Gastrocnemius medialis (tissue), 4 donors: ENCODE data around the gene KRTAP1-1. TPM values are rescaled to one million over a fixed set of nuclear protein-coding genes. Genes with fewer than 3 reads are reported as not detected.

Experiments
- ATAC-seq, 2 donors: fragments of 150-250 bp; one replicate each; pipeline ENCODE4 v1.9.1; 2016
- DNase-seq, 2 donors: peaks; one replicate each; pipeline ENCODE4 v3.0.0-alpha.2; 2019
- H3K27ac ChIP-seq, 4 donors: fragments of 200-600 bp; sonication (generic); 1 replicate in 1 of 4; 2 replicates in 3 of 4; pipeline ENCODE4 v1.5.1; 2016 to 2018; ENCODE audit warnings: mild to moderate bottlenecking in 2 of 4, moderate library complexity in 1 of 4
- H3K27me3 ChIP-seq, 3 donors: fragments of 200-600 bp; sonication (generic) in 2 of 3; 1 replicate in 1 of 3; 2 replicates in 2 of 3; pipeline versions ENCODE4 v1.5.1 to v1.6.0; 2016 to 2019; ENCODE audit warnings: mild to moderate bottlenecking in 1 of 3, moderate library complexity in 1 of 3
- H3K36me3 ChIP-seq, 2 donors: fragments of 200-600 bp; sonication (generic) in 1 of 2; one replicate each; pipeline ENCODE4 v1.5.1; 2017 to 2018
- H3K4me1 ChIP-seq, 2 donors: fragments of 200-600 bp; sonication (generic) in 1 of 2; one replicate each; pipeline ENCODE4 v1.5.1; 2016 to 2017; ENCODE audit warnings: mild to moderate bottlenecking in 2 of 2
- H3K4me3 ChIP-seq, 4 donors: fragments of 200-600 bp; sonication (generic) in 3 of 4; 1 replicate in 1 of 4; 2 replicates in 3 of 4; pipeline ENCODE4 v1.5.1; 2016 to 2019; ENCODE audit warnings: mild to moderate bottlenecking in 2 of 4
- H3K9me3 ChIP-seq, 3 donors: fragments of 200-600 bp; sonication (generic) in 2 of 3; 1 replicate in 1 of 3; 2 replicates in 2 of 3; pipeline ENCODE4 v1.5.1; 2016 to 2019
- POLR2A ChIP-seq, 2 donors: fragments of 450-650 bp; IDR thresholded peaks; one replicate each; pipeline ENCODE4 v1.6.1; 2017; ENCODE audit warnings: antibody characterized with exemption in 2 of 2, mild to moderate bottlenecking in 2 of 2, moderate library complexity in 2 of 2
- in situ Hi-C, 4 donors: fragments of 200-750 bp; cut with MboI; loops; one replicate each; pipeline versions ENCODE4 v1.15.0 to v1.8.0; 2017; ENCODE audit warnings: low sequenced_read_pairs in 4 of 4
- intact Hi-C: fragments of 100-400 bp; cut with DNase I; formaldehyde crosslinking; loops from one replicate; pipeline ENCODE4 v1.15.1; 2023; ENCODE audit warnings: low total_unique reads
- total RNA-seq, 4 donors: library from RNA; depleted of rRNA; stranded (reverse); fragments of >200 nt; gene quantifications; one replicate each; pipeline versions ENCODE4 v1.1.0 to v1.2.3, GENCODE V29; 2016
- TF ChIP-seq, protein P1 (sequence below), 5 experiments: fragments of 450-650 bp in 3 of 5; fragments of 200-600 bp in 2 of 5; sonication (generic) in 2 of 5; IDR thresholded peaks in 4 of 5; conservative IDR thresholded peaks in 1 of 5; 1 replicate in 4 of 5; 2 replicates in 1 of 5; pipeline ENCODE4 v1.5.1; 2016 to 2019; ENCODE audit warnings: antibody characterized with exemption in 5 of 5, mild to moderate bottlenecking in 3 of 5, moderate library complexity in 3 of 5

Gene KRTAP1-1
- total RNA-seq, 4 donors from 2014 or later = not detected

- no peak for ATAC-seq
- H3K9me3 ChIP-seq = no peaks in the 10 kb centered on the region
- peaks cover 7 to 8% of the 10 kb centered on the region in 2 donors for H3K4me1 ChIP-seq
- H3K4me3 ChIP-seq = no peak overlapping the region
- intact Hi-C loops = no loop called here
- DNase-seq = no peak
- H3K27ac ChIP-seq = no peak overlapping the region
- TF ChIP-seq, protein P1, sequence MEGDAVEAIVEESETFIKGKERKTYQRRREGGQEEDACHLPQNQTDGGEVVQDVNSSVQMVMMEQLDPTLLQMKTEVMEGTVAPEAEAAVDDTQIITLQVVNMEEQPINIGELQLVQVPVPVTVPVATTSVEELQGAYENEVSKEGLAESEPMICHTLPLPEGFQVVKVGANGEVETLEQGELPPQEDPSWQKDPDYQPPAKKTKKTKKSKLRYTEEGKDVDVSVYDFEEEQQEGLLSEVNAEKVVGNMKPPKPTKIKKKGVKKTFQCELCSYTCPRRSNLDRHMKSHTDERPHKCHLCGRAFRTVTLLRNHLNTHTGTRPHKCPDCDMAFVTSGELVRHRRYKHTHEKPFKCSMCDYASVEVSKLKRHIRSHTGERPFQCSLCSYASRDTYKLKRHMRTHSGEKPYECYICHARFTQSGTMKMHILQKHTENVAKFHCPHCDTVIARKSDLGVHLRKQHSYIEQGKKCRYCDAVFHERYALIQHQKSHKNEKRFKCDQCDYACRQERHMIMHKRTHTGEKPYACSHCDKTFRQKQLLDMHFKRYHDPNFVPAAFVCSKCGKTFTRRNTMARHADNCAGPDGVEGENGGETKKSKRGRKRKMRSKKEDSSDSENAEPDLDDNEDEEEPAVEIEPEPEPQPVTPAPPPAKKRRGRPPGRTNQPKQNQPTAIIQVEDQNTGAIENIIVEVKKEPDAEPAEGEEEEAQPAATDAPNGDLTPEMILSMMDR (IDR thresholded peaks at IDR 0.05 in 4 of 5, conservative IDR thresholded peaks at IDR 0.05 in 1 of 5) = no peak
- TF ChIP-seq POLR2A (IDR thresholded peaks at IDR 0.05) = no peak
- no peaks in the 10 kb centered on the region for H3K36me3 ChIP-seq
- in situ Hi-C loops = no loop called here
- H3K27me3 ChIP-seq = no peaks in the 10 kb centered on the region
Measured at GRCh38 chr17:41015454-41015853, 25.8 kb downstream of the KRTAP1-1 start.

DNA sequence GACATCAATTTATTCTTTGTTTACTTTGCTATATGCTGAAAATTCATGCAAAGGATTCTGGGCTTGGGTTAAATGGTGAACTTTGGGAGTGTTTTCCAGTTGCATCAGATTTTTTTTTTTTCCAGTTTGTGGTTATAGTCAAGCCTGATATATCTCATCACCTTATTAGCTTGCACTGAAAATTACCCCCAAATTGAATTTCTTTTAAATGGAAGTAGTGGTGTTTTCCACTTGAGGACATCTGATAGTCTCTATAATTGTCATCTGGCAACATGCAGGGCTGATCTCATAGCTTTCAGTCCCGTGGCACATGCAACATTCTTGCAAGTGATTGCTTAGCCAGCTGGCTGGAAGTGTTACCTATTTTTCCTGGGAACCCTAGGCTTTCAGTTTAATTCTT lies 27.6 kb downstream of the KRTAP1-1 start:
- peak in 1 of 2 donors; percentile 73 for ATAC-seq

GRCh38 chr17:41013181-41013580 lies 28.1 kb downstream of the KRTAP1-1 start:
- Histone ChIP-seq H3K27ac (no peak overlapping the region), H3K27me3 (no peaks in the 10 kb centered on the region), H3K4me1 (peaks cover 7 to 8% of the 10 kb centered on the region in 2 donors), H3K36me3 (no peaks in the 10 kb centered on the region), H3K4me3 (no peak overlapping the region), H3K9me3 (no peaks in the 10 kb centered on the region)
- TF ChIP-seq, protein P1 (IDR thresholded peaks at IDR 0.05 in 4 of 5, conservative IDR thresholded peaks at IDR 0.05 in 1 of 5) = no peak
- TF ChIP-seq POLR2A (IDR thresholded peaks at IDR 0.05) = no peak
- in situ Hi-C loops (no loop called here), intact Hi-C loops (no loop called here)
- ATAC-seq (no peak), DNase-seq (no peak)

More for the DNA sequence above, 27.6 kb downstream of the KRTAP1-1 start:
- no peak overlapping the region for H3K4me3 ChIP-seq
- no peaks in the 10 kb centered on the region for H3K27me3 ChIP-seq
- no peaks in the 10 kb centered on the region for H3K9me3 ChIP-seq
- H3K4me1 ChIP-seq = peaks cover 7 to 8% of the 10 kb centered on the region in 2 donors
- intact Hi-C loops = no loop called here
- no peaks in the 10 kb centered on the region for H3K36me3 ChIP-seq
- no peak for DNase-seq
- TF ChIP-seq, protein P1 (IDR thresholded peaks at IDR 0.05 in 4 of 5, conservative IDR thresholded peaks at IDR 0.05 in 1 of 5) = no peak
- TF ChIP-seq POLR2A (IDR thresholded peaks at IDR 0.05) = no peak
- no peak overlapping the region for H3K27ac ChIP-seq
- in situ Hi-C loops = no loop called here

DNA sequence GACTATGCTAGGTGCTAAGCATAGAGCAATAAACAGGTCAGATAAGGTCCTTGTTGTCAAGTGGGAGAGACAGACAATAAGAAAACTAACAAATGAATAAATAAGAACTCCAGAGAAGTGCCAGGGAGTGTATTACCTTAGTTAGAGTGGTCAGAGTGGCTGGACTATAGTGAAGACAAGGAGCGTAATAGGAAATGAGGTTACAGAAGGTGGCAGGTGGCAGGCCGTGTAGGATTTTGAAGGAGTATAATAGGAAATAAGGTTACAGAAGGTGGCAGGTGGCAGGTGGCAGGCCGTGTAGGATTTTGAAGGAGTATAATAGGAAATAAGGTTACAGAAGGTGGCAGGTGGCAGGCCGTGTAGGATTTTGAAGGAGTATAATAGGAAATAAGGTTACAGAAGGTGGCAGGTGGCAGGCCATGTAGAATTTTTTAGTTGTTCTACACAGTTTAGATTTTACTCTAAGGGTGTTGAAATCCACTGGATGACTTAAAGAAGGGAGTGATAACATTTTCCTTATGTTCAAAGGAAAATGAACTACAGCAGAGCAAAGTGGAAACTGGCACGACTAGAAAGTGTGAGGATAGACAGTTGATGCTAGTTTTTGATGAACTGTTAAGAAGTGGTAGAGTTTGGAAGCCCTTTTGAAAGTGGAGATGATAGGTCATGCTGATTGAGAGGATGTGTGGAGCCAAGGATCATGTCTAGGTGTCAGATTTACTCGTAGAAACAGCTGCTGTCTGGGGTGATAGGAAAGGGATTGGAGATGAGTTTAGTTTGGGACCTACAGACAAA lies 28.7 kb downstream of the KRTAP1-1 start:
- in situ Hi-C loops = no loop called here
- no peak for ATAC-seq
- H3K9me3 ChIP-seq = no peaks in the 10 kb centered on the region
- no peaks in the 10 kb centered on the region for H3K36me3 ChIP-seq
- DNase-seq = no peak
- H3K4me3 ChIP-seq = no peak overlapping the region
- intact Hi-C loops = no loop called here
- H3K27ac ChIP-seq = no peak overlapping the region
- no peak for TF ChIP-seq POLR2A (IDR thresholded peaks at IDR 0.05)
- TF ChIP-seq, protein P1 (IDR thresholded peaks at IDR 0.05 in 4 of 5, conservative IDR thresholded peaks at IDR 0.05 in 1 of 5) = no peak
- H3K4me1 ChIP-seq = peaks cover 7 to 8% of the 10 kb centered on the region in 2 donors
- no peaks in the 10 kb centered on the region for H3K27me3 ChIP-seq
